Caco-2 (cell line): ENCODE results near the gene FAM114A1. TPM values are rescaled to one million over a fixed set of nuclear protein-coding genes. Genes with fewer than 3 reads are reported as not detected.
A peak's percentile ranks its signal among the peaks of the same experiment; 100 is the strongest.

Experiments
- BruUV-seq: library from RNA; stranded (reverse); fragments of 400-500 nt; replicated peaks from 2 replicates; lab custom pipeline; 2021; lab: Mats Ljungman, UMichigan
- CTCF ChIA-PET: fragments of 300-600 bp; sonication (Branson Sonifier 250); formaldehyde crosslinking; loops from one replicate; lab custom pipeline; 2022; ENCODE audit warnings: antibody characterized with exemption; lab: Charles Lee
- POLR2A ChIA-PET: fragments of 300-600 bp; sonication (Branson Sonifier 250); formaldehyde crosslinking; loops from one replicate; lab custom pipeline; 2022; ENCODE audit warnings: antibody characterized with exemption; lab: Charles Lee
- DNase-seq, 2 experiments: peaks; one replicate each; pipeline versions ENCODE4 v3.0.0 to v3.0.0-alpha.2; 2020 to 2022
- H3K27me3 ChIP-seq: replicated peaks from 2 replicates; pipeline ENCODE4 v1.6.0; 2011; ENCODE audit warnings: low read length; ENCODE audit not compliant: control insufficient read depth, insufficient read depth
- H3K36me3 ChIP-seq: 2 replicates; pipeline ENCODE4 v1.5.1; 2011; ENCODE audit warnings: low read length; ENCODE audit not compliant: control insufficient read depth, insufficient read depth
- H3K4me1 ChIP-seq: fragments of 250-450 bp; sonication (Bioruptor Pico); 2 replicates; pipeline ENCODE4 v1.5.1; 2020; ENCODE audit warnings: mild to moderate bottlenecking
- H3K4me3 ChIP-seq: 2 replicates; pipeline ENCODE4 v1.5.1; 2011; ENCODE audit warnings: low read depth, mild to moderate bottlenecking, control low read depth, low read length
- H3K9me3 ChIP-seq: fragments of 250-450 bp; sonication (Bioruptor Pico); 2 replicates; pipeline ENCODE4 v1.5.1; 2020; ENCODE audit warnings: mild to moderate bottlenecking, moderate library complexity
- H3K27ac Mint-ChIP-seq: one replicate; pipeline ENCODE4 v1.8.0; 2022; ENCODE audit warnings: mixed read lengths; ENCODE audit not compliant: unreplicated experiment
- H3K27me3 Mint-ChIP-seq: one replicate; pipeline ENCODE4 v1.8.0; 2022; ENCODE audit warnings: mixed read lengths; ENCODE audit not compliant: insufficient read depth, unreplicated experiment
- H3K36me3 Mint-ChIP-seq: one replicate; pipeline ENCODE4 v1.8.0; 2022; ENCODE audit warnings: mild to moderate bottlenecking, mixed read lengths; ENCODE audit not compliant: insufficient read depth, unreplicated experiment
- H3K4me1 Mint-ChIP-seq: one replicate; pipeline ENCODE4 v1.8.0; 2022; ENCODE audit warnings: low read depth, mixed read lengths; ENCODE audit not compliant: unreplicated experiment
- H3K4me3 Mint-ChIP-seq: one replicate; pipeline ENCODE4 v1.8.0; 2022; ENCODE audit warnings: mild to moderate bottlenecking, moderate library complexity, mixed read lengths; ENCODE audit not compliant: unreplicated experiment
- H3K9me3 Mint-ChIP-seq: one replicate; pipeline ENCODE4 v1.8.0; 2022; ENCODE audit warnings: mixed read lengths; ENCODE audit not compliant: unreplicated experiment
- CTCF ChIP-seq, 2 experiments: fragments of 200-600 bp in 1 of 2; IDR thresholded peaks; 1 replicate in 1 of 2; 2 replicates in 1 of 2; pipeline versions ENCODE4 v1.5.1 to v1.8.0; 2011 to 2022; ENCODE audit warnings: antibody characterized with exemption in 1 of 2, control low read depth in 1 of 2, inconsistent platforms in 1 of 2, low read depth in 1 of 2, low read length in 1 of 2, mild to moderate bottlenecking in 1 of 2, moderate library complexity in 1 of 2; ENCODE audit not compliant: insufficient read depth in 1 of 2, severe bottlenecking in 1 of 2, unreplicated experiment in 1 of 2
- intact Hi-C: fragments of 100-400 bp; cut with micrococcal nuclease; formaldehyde crosslinking; loops from one replicate; pipeline ENCODE4 v1.10.0; 2022; ENCODE audit not compliant: unreplicated experiment
- total RNA-seq: library from RNA; stranded (reverse); gene quantifications from 2 replicates; pipeline ENCODE4 v1.2.3, GENCODE V29; 2022

The FAM114A1 gene
- total RNA-seq, 1 experiment from 2014 or later: 20.8 TPM

- Histone ChIP-seq H3K27me3 (no peaks in the 10 kb centered on the region), H3K4me1 (peaks cover 38% of the 10 kb centered on the region), H3K36me3 (no peaks in the 10 kb centered on the region), H3K9me3 (no peaks in the 10 kb centered on the region), H3K4me3 (no peak overlapping the region)
- no TSS peak for BruUV-seq
- intact Hi-C loops: loop anchor here (10.0 kb wide), 1 partner anchor 553 kb away; the partner anchor contains the start of genes LIAS and RPL9
- Mint-ChIP-seq H3K4me3 (no peak overlapping the region), H3K4me1 (peaks cover 19% of the 10 kb centered on the region), H3K36me3 (peaks cover 4% of the 10 kb centered on the region), H3K27me3 (no peaks in the 10 kb centered on the region), H3K27ac (no peak overlapping the region), H3K9me3 (no peaks in the 10 kb centered on the region)
- ChIA-PET POLR2A (interaction anchor here (1.0 kb wide), 1 partner anchor 142 kb away, joined by 6 read pairs; no protein-coding TSS in a partner anchor), CTCF (interaction anchor here (0.6 to 3.6 kb wide), 8 partner anchors 9 to 280 kb away, joined by 3 to 85 read pairs (median 6); partner anchors contain the start of gene WDR19)
- DNase-seq: no peak
- no peak for TF ChIP-seq CTCF (IDR thresholded peaks at IDR 0.05; ENCODE audit: insufficient read depth in 1 of 2, low read depth in 1 of 2, low read length in 1 of 2, severe bottlenecking in 1 of 2, unreplicated experiment in 1 of 2)
Observed at GRCh38 chr4:38902221-38902620, 34.6 kb downstream of the FAM114A1 start.

GRCh38 chr4:38902695-38903094, 35.1 kb downstream of the FAM114A1 start:
- Mint-ChIP-seq H3K27me3 (no peaks in the 10 kb centered on the region), H3K27ac (no peak overlapping the region)
- intact Hi-C loops: loop anchor here (10.0 kb wide), 1 partner anchor 552 kb away; the partner anchor contains the start of genes LIAS and RPL9

More at GRCh38 chr4:38902695-38903094, 35.1 kb downstream of the FAM114A1 start:
- H3K27me3 ChIP-seq: no peaks in the 10 kb centered on the region
- H3K4me3 ChIP-seq: no peak overlapping the region
- no peaks in the 10 kb centered on the region for H3K9me3 ChIP-seq
- Mint-ChIP-seq H3K4me3 (no peak overlapping the region), H3K9me3 (no peaks in the 10 kb centered on the region), H3K4me1 (peaks cover 19% of the 10 kb centered on the region), H3K36me3 (peaks cover 4% of the 10 kb centered on the region)
- TF ChIP-seq CTCF (IDR thresholded peaks at IDR 0.05; ENCODE audit: insufficient read depth in 1 of 2, low read depth in 1 of 2, low read length in 1 of 2, severe bottlenecking in 1 of 2, unreplicated experiment in 1 of 2): peak in 1 of 2 experiments; percentile 23
- POLR2A ChIA-PET: interaction anchor here (0.5 to 1.0 kb wide), 2 partner anchors 142 to 550 kb away, joined by 6 read pairs; no protein-coding TSS in a partner anchor
- H3K4me1 ChIP-seq: peaks cover 38% of the 10 kb centered on the region
- CTCF ChIA-PET: interaction anchor here (0.5 to 3.6 kb wide), 12 partner anchors 9 to 625 kb away, joined by 3 to 85 read pairs (median 4); partner anchors contain the start of genes UGDH and WDR19
- no TSS peak for BruUV-seq
- H3K36me3 ChIP-seq: no peaks in the 10 kb centered on the region
- no peak for DNase-seq
